HEK293T (cell line): Measurements from ENCODE around the gene ZDHHC14.

ENCODE experiments used
- ARNT ChIP-seq: fragments of 450-650 bp; IDR thresholded peaks from 2 replicates; pipeline ENCODE4 v1.6.1; 2017; ENCODE audit warnings: mild to moderate bottlenecking
- ELF4 ChIP-seq: fragments of 450-650 bp; IDR thresholded peaks from 2 replicates; pipeline ENCODE4 v1.6.1; 2017; ENCODE audit warnings: antibody characterized with exemption
- FOXM1 ChIP-seq: fragments of 450-650 bp; IDR thresholded peaks from 2 replicates; pipeline ENCODE4 v1.6.1; 2017; ENCODE audit warnings: mild to moderate bottlenecking, borderline replicate concordance
- HDGF ChIP-seq: fragments of 450-650 bp; IDR thresholded peaks from 2 replicates; pipeline ENCODE4 v1.6.1; 2017; ENCODE audit warnings: antibody characterized with exemption, borderline replicate concordance
- LEF1 ChIP-seq: fragments of 450-650 bp; IDR thresholded peaks from 2 replicates; pipeline ENCODE4 v1.6.1; 2017; ENCODE audit warnings: mild to moderate bottlenecking, borderline replicate concordance
- NFRKB ChIP-seq: fragments of 450-650 bp; IDR thresholded peaks from 2 replicates; pipeline ENCODE4 v1.6.1; 2016; ENCODE audit warnings: mild to moderate bottlenecking, moderate library complexity
- PKNOX1 ChIP-seq: fragments of 450-650 bp; IDR thresholded peaks from 2 replicates; pipeline ENCODE4 v1.6.1; 2016
- SP1 ChIP-seq: fragments of 450-650 bp; IDR thresholded peaks from 2 replicates; pipeline ENCODE4 v1.6.1; 2017
- SUZ12 ChIP-seq: fragments of 450-650 bp; IDR thresholded peaks from 2 replicates; pipeline ENCODE4 v1.6.1; 2016; ENCODE audit warnings: mild to moderate bottlenecking
- TARDBP ChIP-seq: fragments of 450-650 bp; IDR thresholded peaks from 2 replicates; pipeline ENCODE4 v1.6.1; 2016
- ZNF384 ChIP-seq: fragments of 450-650 bp; IDR thresholded peaks from 2 replicates; pipeline ENCODE4 v1.6.1; 2016

- TF ChIP-seq LEF1 (no peak), PKNOX1 (no peak), SP1 (no peak), ARNT (no peak), SUZ12 (no peak), TARDBP (no peak), FOXM1 (no peak), NFRKB (no peak), HDGF (no peak), ZNF384 (no peak), ELF4 (no peak)
These were observed 116.6 kb downstream of the ZDHHC14 start for GRCh38 chr6:157497579-157497978.
